GM19239 (cell line): ENCODE results near the gene GSC2.
"Not testable (repeated sequence)": the region's sequence is repeated elsewhere in the genome, so short reads cannot be mapped to it uniquely, and the experiment has no call there.

Experiments used
- DNase-seq: peaks from one replicate; pipeline ENCODE4 v3.0.0; 2011; ENCODE audit warnings: low spot score; ENCODE audit not compliant: insufficient read length
- FAIRE-seq: peaks from 2 replicates; lab custom pipeline; 2011; peaks lifted over from hg19 to GRCh38; lab: Jason Lieb, UNC

The GSC2 gene

DNA sequence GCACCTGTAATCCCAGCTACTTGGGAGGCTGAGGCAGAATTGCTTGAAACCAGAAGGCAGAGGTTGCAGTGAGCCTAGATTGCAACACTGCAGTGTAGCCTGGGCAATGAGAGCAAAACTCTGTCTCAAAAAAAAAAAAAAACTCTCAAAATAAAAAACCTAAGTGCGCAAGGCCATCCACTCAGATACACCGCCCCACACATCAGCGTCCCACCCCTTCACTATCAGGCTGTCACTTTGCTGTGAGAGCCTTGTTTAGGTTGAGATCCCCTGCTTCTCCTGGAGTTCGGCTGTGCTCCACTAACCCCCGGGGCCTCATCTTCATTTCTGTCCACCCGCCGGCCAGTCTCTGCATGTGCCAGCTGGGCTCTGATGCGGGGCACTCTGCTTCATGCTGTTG, 16.3 kb upstream of the GSC2 start:
- FAIRE-seq, result no peak
- no peak for DNase-seq

DNA sequence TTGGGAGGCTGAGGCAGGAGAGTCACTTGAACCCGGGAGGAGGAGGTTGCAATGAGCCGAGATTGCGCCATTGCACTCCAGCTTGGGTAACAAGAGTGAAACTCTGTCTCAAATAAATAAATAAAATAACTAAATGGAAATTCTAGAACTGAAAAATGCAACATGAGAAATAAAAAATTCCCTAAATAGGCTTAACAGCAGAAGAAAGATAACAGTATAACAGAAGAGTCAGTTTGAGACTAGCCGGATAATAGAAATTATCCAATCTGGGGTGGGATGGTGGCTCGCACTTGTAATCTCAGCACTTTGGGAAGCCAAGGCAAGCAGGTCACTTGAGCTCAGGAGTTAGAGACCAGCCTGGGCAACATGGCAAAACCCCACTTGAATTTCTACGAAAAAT, 14.3 kb upstream of the GSC2 start:
- DNase-seq, result no peak
- no peak for FAIRE-seq

DNA sequence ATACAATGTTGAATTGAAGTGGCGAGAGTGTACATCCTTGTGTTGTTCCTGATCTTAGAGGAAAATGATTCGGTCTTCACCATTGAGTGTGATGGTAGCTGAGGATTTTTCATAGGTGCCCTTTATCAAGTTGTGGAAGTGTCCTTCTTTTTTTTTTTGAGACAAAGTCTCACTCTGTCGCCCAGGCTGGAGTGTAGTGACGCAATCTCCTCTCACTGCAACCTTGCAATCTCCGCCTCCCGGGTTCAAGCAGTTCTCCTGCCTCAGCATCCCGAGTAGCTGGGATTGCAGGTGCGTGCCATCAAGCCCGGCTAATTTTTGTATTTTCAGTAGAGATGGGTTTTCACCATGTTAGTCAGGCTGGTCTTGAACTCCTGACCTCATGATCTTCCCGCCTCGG, 8.6 kb upstream of the GSC2 start:
- DNase-seq, FAIRE-seq: not testable (repeated sequence)

DNA sequence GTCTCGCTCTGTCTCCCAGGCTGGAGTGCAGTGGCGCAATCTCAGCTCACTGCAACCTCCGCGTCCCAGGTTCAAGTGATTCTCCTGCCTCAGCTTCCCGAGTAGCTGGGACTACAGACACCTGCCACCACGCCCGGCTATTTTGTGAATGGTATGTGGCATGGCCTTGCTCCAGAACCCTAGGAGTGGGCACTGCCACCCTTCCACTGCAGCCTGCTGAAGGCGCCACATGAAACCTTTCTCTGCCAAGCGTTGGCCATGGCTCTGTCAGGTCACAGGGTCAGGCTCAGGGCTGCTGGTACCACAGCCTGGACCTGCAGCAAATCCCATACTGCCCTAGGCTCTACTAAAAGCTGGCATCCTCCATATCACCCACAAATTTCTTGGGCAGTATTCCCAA, 6.0 kb upstream of the GSC2 start:
- not testable (repeated sequence) for DNase-seq, FAIRE-seq

DNA sequence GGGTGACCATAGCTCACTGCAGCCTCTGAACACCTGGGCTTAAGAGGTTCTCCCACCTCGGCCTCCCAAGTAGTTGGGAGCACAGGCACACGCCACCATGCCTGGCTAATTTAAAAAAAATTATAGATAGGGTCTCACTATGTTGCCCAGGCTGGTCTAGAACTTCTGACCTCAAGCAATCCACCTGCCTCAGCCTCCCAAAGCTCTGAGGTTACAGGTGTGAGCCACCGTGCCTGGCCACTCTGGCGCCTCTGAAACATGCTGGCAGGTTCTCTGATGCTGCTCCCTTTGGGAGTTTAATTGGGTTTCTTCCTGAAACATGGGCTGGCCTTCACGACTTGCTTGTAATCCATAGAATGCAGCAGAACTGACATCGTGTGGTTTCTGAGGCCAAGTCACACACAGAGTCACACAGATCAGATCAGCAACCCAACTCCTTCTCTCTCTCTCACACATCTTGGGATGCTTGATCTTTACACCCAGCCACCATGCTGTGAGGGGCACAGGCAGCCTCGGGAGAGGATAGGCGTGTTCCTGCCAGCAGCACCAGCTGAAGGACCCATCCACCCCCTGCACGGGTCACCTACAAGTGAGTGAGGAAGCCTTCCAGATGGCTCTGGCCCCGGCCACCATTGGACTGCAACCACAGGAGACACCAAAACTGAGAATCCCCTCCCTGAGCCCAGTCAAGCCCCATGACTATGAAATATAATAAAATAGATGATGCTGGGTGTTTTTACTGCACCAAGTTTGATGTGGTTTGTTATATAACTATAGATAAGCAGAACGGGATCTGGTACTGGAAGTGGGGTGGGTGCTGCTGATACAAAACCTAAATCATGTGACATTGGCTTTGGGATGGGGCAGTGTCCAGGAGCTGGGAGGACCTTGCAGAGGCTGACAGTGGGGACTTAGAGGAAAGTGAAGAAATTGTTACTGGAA, 3.1 kb upstream of the GSC2 start:
- DNase-seq (no peak), FAIRE-seq (no peak)

DNA sequence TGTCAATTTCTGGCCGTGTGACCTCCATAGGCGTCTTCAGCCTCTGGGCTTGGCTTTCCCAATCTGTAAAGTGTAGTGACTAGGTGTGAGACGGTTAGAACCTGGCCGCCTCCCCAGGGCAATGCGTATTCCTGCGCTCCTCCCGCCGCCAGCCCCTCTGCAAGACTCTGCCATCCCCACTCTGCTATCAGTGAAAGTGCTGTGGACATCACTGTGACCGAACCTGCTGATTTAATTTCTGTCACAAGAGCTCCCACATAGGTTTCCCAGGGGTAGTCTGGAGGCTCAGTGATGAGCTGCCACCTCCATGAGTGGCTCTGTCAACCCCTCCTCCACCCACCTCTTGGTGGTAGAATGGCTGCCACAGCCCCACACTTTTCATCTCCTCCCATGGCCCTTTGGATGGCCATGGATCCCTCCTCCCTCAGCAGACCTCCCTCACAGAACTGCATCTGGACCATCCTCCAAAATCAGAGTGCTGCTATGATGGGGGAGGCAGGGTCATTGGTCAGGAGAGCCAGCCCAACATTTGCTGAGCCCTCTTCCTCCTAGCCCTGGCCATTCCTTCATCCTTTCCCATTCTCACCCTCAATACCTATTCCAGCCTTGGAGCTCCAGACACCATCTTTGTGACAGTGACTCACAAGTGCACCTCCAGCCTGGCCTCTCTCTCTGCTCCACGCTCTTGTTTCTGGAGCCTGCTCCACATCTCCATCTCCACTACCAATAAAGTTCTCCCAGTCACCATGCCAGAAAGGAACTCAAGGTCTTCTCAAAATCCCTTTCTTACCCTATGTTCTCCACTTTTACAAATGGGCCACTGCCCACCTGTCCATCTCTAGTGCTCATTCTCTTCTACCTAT, 1.5 kb upstream of the GSC2 start:
- FAIRE-seq, result no peak
- no peak for DNase-seq

DNA sequence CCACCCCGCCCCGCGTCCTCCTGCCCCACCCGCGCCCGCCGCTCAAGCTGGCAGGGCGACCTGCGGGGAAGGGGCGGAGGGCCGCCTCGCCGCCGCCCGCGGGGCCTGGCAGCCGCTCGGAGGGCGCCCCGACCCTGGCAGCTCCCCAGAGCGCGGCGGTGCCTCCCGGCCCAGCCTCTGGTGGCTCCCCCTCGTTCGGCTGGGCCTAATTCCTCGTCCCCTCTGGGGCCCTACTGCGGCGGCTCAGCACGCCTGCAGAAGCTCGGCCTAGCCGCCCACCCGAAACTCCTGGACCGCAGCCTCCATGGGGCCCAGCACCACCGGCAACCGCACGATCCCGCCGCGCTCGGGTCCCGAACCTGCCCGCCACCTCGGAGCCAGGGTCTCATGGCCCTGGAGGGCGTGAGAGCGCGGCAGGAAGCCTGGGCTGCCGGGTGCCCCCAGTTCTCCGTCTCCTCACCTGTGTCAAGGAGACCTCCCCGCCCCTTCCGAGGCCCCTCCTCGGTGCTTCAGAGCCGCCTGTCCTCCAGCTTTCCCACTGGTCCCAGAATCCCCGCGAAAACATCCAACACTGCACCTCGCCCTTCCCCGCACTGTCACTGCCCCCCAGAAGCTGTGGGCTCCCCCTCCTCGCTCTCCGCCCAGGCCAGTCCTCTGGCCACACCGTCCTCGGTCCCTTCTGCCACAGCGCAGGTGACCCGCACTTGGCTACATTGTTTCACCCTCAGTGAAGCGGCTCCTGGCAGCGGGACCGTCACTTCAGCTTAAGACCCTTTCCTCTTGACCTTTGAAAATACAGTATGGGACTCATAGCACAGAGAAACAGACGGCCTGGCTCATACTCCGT, 613 bp upstream of the GSC2 start:
- FAIRE-seq (no peak), DNase-seq (no peak)

DNA sequence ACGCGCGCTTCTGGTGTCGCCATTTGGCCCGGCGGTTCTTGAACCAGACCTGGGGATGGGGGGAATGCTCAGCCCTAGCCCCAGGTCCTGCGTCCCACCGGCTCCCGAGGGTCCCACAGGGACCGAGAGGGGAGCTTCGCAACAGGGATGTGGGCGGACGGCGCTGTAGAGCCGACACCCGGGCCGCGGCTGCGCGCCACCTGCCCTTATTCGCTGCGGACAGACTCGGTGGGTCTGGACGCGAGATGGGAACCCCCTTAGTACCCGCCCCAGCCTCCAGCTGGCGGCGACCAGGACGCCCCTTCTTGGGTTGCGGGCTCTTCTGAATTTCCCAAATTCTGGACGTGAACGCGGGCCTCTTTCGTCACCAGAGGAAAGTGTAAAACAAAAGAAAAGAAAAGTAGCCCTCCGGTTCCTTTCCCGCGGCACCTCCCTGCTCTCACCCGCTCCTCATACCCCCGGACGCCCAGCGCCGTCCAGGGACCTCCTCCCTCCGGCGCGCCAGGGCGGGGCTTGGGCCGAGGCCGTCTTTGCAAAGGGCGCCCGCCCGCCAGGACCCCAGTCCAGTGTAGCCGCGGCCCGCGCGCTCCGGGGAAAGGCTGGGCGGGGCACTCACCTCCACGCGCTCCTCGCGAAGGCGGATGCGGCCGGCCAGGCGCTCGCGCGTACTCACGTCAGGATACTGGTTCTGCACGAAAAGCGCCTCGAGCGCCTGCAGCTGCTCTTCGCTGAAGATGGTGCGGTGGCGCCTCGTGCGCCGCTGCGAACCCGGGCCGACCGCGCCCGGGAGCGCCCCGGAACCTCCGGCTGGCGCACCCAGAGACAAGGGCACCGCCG, 827 bp downstream of the GSC2 start:
- no peak for DNase-seq

DNA sequence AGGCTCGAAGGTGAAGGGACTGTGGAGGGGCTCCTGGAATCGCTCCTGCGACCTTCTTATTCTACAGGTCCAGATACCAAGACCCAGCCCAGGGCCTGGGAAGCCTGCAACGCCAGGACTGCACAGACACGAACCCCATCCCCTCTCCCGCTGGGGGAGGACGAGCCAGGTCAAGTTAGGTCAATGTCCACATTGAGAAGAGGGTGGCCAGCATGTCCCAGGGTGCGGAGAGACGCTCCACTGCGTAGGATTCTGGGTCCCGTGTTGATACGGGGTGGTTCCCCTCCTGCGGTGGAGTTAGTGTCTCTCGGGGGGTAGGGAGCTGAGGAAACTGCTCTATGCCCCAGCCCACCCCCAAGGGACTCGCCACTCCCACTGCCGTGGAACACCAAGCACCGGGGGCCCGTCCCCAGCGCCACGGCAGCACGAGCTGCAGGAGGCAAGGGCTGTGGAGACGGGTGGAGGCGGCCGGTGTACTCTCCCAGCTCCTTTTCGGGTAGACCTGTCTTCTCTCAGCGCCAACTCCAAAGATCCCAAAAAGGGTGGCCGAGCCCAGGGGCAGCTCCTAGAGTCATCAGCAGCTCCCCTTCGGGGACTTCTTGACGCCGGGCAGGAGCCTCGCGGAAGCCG, 1.6 kb downstream of the GSC2 start:
- DNase-seq (no peak), FAIRE-seq (no peak)

More for the DNA sequence above, 827 bp downstream of the GSC2 start:
- no peak for FAIRE-seq

DNA sequence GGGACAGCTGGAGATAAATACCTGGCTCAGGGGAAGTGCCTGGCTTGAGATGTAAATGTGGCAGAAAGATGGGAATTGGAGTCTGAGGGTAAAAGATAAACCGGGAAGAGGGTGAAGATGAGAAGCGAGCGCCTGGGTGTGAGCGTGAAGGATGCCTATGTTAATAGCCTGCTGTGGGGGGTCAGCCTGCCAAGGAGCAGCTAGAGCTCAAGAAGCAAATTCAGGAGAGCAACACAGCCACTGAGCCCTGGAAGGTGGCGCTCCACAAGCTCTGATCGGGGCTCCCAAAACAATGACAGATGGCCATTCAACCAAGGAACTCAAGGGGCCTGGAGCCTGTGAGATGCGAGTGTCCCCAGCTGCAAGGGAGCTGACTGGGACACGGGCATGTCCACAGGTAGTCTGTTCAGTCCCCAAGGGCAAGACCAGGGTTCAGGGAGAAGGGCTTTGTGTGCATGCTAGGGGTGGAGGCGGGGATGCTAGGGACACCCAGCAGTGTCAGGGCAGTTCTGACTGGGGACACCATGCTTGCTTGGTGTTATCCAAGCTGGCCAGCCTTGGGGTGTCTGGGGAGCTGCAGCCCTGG, 2.8 kb downstream of the GSC2 start:
- no peak for DNase-seq
- FAIRE-seq, result no peak

DNA sequence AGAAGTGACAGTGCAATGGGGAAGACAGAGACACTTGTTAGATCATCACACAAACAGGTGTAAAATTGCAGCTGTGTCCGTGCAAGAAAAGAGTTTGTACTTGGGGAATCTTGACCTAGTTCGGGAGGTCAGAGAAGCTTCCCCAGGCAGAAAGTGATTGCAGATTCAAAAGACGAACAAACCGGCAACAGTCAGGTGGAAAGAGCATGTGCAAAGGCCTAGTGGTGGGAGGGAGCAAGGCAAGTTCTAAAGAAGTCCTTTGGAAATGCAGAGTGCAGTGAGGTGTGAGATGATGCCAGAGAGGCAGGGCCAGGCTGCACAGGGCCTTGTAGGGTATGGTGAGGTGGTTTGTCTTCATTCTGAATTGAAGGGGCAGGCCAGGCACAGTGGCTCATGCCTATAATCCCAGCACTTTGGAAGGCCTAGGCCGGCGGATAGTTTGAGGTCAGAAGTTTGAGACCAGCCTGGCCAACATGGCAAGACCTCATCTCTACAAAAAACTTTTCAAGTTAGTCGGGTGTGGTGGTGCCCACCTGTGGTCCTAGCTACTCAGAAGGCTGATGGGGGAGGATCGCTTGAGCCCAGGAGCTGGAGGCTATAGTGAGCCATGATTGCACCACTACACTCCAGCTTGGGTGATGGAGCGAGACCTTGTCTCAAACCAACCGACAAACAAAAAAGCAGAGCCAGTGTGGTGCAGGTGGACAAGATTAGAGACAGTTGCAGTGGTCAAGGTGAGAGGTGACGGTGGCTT, 3.7 kb downstream of the GSC2 start:
- DNase-seq, result no peak
- FAIRE-seq, result no peak

DNA sequence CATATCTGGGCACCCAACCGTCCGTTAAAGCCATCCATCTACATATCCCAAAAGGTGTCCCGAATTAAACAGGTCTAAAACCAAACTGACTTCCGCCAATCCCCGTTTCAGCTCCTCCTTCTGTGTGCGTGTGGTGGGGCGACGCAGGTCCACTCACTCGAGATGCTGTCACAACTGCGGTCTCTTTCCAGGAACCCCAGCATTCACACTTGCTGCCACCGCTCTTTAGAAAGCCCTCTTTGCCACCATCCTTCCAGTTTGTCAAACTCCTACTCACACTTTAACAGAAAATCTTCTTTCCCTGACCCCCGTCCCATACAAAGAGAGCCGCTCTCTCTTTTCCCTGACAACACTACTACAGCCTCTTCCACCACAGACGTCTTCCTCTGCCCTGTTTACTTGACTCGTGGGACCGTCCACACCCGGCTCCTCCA, 6.1 kb downstream of the GSC2 start:
- FAIRE-seq (peak; percentile 28), DNase-seq (no peak)

DNA sequence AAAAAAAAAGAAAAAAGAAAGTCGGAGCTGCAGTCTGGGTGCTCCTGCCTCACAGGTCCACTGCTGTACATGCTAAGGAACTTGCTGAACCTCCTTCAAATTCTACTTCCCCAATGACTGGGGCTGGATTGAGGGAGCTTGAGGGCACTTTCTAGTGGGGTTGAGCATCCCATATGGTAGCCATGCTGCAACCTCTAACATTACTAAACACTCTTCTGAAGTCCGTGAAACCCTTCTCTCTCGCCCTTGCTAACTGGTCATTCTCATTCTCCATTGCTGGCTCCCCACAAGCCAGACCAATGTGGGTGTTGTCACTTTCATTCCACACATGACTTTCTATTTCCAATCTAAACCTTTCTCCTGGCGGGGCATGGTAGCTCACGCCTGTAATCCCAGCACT, 6.9 kb downstream of the GSC2 start:
- no peak for DNase-seq
- no peak for FAIRE-seq

DNA sequence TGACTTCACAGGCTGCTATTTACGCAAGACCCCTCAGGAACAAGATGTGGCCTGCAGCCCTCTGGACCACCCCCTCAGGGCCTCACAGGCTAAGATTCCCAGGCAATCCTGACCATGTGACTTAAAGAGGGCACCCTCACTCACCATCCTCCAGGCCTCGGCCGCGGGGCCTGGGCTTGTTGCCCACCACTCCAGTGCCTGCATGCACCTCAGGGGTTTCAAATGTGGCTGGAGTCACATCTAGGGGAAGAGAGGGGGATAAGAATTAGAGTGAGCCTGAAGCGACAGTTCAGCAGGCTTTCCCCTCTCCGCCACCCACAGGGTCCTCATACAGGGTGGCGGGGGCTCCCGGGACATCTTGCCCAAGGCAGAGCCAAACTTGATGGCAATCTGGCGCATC, 7.7 kb downstream of the GSC2 start:
- DNase-seq, result no peak
- no peak for FAIRE-seq

DNA sequence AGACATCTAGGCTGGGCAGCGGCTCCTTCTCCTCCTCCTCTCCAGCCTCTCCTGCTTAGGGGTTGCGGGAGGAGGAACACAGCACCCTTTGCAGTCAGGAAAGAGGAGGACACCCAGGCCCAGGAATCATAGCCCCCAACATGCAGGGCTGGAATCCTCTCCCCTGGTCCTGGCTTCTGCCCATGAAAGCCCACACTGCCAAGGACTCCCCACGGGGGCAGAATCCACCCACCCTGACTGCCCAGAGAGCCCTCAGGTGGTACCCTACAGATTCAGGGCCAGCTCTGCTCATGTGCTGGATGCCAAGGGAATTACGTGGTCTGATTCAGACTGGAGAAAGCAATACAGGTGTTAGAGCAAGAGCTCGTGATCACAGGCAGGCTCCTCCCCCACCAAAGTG, 10.1 kb downstream of the GSC2 start:
- DNase-seq, result no peak
- no peak for FAIRE-seq

DNA sequence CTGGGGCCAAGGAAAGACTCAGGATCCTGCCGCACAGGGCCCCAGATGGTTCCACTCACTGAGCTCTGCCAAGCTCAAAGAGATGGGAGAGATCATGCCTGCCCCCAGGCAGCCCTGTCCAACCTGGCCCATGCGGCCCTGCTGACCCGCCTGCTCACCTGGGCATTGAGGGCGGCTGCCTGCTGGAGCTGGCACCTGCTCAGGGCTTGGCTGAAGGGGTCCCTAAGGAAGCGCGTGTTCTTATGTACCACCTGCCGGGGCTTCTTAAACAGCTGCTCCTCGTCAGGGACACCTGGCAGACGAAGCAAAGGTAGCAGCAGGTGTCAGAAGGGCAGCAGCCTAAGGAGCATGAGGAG, 11.1 kb downstream of the GSC2 start:
- FAIRE-seq (no peak), DNase-seq (no peak)

DNA sequence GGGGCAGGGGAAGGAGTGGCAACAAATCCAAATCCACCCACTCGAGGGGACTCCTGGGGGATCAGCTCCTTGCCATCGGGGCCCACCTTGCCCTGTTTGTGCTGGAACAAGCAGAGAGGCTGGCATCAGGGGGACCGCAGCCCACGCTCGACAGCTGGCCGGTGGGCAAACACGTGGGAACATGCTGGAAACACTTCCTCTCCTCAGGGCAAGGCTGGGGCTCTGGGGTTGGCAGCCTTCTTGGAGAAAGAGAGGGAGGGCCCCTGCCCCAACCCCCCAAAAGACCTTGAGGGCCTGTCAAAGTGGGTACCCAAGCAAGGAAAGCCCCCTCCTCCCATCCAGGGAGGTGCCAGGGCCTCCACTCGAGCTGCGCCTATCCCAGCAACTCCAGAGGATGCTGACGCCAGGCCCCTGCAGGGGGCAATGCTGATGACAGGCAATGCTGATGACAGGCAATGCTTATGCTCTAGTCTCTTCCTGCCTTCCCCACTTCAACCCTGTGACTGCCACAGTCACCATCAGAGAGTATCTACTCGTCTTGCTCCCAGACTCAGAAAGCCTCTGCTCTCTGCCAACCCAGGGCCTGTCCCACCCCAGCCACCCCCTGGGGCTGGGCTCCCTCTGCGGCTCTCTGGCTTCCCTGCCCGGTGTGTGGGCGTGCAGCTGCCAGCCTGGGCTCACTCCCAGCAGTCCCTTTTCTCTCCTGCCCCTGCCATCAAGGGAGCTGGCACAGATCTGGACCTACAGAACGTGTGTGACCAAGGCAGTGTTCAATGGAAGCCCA, 11.7 kb downstream of the GSC2 start:
- FAIRE-seq, result no peak
- DNase-seq, result no peak
